Measurements from ENCODE around the gene NYNRIN.

GRCh38 chr14:24378327-24378726, 20.5 kb upstream of the NYNRIN start:
- TF ChIP-seq CTCF (conservative IDR thresholded peaks at IDR 0.05; ENCODE audit: low read depth, low read length) (no peak), EZH2phosphoT487 (IDR thresholded peaks at IDR 0.05; ENCODE audit: borderline replicate concordance, low read length) (no peak)

Measured in PC-3 (cell line).